HG02798 (cell line): Measurements from ENCODE around the gene RASGRF2.

Source experiments
- ATAC-seq: cut with Tn5 transposase; IDR thresholded peaks from one replicate; pipeline ENCODE4 v1.9.1; 2021; ENCODE audit warnings: mild to moderate bottlenecking; ENCODE audit not compliant: unreplicated experiment, poor library complexity

The RASGRF2 gene

DNA sequence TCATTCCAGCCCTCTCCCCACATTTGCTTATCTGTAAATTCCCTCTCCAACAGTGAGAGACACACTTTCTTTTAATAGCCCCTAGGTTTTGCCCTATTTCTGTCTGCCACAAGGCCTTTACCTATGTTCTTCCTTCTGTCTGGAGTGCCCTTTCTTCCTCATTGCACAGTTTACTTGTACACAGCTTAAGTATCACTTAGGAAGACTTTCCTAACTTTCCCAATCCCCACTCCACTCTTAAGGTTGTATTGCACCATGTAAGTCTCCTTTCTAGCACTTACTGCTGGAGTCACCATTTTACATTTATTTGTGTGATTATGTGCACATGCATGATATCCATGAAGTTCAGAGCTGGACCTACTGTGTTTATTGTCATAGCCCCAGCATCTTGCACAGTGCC lies 262.1 kb downstream of the RASGRF2 start:
- no peak for ATAC-seq

DNA sequence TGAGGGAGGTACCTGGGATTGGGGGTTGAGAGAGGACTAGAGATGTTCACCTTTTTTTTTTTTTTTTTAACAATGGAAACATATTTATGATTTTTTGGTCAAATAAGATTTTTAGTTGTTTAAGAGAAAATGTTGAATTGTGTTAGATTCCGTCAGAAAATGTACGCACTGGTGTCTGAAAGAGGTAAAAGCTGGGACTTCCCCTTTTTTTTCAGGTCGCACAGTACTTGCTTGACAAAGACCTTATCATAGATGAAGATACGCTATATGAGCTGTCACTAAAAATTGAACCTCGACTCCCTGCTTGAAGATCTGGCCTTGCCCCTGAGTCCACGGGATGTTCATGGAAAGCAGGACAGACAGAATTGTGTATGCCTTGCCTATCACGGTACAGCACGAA lies 265.3 kb downstream of the RASGRF2 start:
- no peak for ATAC-seq

DNA sequence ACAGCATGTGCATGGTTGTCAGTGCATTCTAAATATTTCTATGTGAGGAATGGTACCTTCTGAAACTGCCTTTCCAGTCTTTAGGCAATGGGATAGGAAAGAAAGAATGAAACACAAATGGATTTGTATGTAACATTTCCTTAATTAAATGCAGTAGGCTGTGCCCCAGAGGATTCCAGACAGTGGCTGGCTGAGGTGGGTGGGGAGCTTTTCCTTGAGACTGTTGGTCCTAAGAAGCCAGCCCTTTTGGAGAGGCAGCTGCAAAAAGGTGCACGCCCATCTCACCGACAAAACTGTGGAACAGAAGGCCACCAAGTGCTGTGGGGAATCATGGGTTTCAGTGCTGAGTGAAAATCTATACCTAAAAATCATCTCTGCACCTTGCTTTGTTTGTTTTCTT lies 266.1 kb downstream of the RASGRF2 start:
- no peak for ATAC-seq

DNA sequence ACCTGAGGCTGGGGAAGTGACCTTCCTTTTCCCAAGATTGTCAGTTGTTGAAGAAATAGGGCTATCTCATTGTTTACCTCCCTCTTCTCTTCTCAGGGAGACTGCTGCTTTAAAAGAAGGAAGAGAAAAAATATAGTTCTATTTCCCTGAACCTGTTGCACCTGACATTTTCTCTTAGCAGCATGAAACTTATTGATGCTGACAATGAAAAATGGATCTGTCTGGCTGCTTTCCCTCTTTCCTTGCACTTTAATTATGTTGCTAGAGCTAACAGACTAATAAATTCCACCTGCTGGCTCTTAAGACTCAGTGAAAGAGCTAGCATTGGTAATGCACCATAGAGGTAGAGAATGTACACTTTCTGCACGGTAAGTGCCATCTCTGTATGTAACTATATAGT lies 266.8 kb downstream of the RASGRF2 start:
- ATAC-seq, result no peak

DNA sequence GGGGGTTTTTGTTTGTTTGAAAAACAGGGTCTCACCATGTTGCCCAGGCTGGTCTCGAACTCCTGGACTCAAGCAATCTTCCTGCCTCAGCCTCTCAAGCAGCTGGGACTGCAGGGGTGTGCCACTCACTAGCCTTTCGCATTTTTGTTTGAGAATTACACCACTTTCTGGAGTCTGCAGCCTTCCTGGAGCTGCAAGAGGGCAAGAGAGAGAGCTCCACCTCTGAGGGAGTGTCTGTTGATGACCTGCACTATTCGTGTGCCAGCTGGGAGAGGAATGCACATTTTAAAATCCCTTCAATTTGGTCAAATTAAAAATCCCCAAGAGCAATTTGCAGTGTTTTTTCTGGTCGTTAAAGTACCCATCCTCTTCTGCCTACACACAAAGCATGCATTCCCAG lies 267.9 kb downstream of the RASGRF2 start:
- ATAC-seq, result no peak

DNA sequence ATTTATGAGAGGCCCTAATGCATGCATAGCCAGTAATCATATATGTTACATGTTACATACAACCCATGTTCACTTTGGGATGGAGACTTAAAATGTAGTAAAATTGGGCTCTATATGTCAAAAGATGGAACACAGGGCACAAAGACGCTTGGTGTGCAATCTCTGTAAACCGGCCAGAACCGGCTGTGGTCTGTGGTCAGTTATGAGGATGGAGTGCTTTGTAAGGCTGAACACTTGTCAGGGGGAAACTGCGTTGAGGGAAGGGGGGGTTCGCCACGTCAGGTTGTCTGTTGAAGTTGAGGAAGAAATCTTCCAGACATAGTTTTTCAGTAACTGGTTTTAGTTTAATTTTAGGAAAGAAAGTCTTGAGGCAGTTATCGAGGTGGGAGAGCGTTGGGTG lies 270.3 kb downstream of the RASGRF2 start:
- no peak for ATAC-seq

GRCh38 chr5:81232464-81233079 lies 272.4 kb downstream of the RASGRF2 start:
- ATAC-seq, result no peak

- ATAC-seq, result no peak
Observed at GRCh38 chr5:81233080-81233634, 273.0 kb downstream of the RASGRF2 start, which contains the start of gene CKMT2. Gene CKMT2, plus strand, starts transcription at chr5:81233322. Its CDS starts 17,811 bp downstream, at chr5:81251133.

- ATAC-seq, result no peak
Observed at GRCh38 chr5:81234299-81234698, 274.1 kb downstream of the RASGRF2 start.

DNA sequence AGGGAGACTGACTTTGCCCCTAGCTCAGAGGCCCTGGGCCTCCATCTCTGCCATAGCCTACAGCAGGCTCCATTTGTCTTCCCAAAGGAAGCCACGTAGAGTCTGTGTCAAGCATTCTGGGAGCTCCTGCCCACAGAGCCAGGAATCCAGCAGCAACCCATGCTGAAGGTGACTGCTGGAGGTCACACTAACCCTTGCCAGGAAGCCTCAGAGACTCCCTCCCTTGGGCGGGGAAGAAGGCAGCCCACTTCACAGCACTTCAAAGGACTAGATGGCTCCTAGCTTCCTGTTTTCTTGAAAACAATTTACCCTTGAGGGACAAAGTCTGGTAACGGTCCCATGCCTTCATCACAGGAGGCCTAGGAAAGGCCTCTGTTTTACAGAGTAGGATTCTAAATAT lies 274.6 kb downstream of the RASGRF2 start:
- ATAC-seq, result no peak

DNA sequence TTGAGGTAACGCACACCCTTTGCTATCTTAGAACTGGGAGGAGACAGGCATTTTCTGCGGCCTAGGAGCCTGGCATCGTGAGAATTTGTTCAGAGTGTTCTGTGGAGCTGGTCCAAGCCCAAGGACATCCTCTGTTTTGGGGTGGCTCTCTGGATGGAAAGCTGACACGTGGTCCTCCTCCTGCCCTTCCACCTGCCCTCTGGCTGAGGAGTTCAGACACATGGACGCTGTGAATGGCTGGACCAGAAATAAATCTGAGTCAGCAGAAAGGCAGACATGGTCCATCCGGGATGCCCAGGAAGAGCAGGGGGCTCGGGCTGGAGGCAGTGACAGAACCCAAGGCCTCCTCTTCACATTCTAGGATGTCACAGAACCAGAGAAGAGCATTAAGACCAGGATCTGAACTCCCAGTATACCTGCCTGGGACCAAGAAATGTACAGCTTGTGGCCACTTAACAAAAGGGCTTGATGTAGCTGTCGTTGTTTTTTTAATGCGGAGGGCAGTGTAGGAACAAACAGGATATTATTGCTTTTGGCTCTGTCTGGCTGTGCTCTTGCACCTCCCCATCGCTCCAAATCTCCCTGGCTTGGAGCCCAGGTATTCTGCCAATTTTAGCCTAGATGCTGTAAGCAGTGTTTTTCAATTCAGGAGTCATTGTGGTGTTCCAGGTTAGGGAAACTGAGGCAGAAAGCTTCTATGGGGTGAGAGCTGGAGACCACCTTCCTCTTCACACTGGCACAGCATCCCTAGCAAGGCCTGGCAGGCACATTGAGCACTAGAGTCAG lies 275.3 kb downstream of the RASGRF2 start:
- no peak for ATAC-seq

DNA sequence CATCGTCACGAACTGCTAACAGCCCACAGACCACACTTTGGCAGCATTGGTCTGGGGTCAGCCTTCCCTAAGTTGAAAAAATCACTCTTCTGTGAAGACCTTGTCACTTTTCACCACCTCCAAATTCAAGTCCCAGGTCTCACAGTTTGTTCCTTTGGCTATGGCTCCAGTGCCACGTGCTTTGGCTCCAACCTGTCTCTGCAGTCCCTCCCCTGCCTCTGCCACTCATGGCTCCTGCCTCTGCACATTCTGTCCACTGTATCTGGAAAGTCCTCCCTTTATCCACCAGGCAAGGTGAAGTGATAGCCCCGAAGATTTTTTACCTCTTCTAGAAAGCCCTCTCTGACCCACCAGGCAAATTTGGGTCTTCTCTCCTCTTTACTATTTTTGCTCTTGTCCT lies 278.3 kb downstream of the RASGRF2 start:
- no peak for ATAC-seq

DNA sequence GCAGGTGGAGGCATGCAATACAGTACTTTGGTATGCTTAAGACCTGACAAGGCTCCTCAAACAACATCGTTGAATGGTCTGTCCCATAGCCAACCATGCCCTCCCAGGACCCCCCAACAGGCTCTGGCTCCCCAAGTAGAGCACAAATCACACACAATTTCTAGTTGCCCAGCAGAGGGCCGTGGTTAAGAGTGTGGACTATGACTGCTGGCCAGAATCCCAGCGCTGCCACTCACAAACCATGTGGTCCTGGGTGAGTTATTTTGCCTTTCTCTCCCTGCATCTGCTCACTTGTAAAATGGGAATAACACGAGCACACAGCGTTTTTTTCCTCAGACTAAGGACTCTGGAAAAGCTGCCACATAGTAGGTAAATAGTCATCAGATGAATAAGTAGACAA lies 279.4 kb downstream of the RASGRF2 start:
- no peak for ATAC-seq

- ATAC-seq, result no peak
Observed at GRCh38 chr5:81241001-81241400, 280.8 kb downstream of the RASGRF2 start.

- ATAC-seq, result no peak
Observed at GRCh38 chr5:81241961-81242648, 281.9 kb downstream of the RASGRF2 start.

DNA sequence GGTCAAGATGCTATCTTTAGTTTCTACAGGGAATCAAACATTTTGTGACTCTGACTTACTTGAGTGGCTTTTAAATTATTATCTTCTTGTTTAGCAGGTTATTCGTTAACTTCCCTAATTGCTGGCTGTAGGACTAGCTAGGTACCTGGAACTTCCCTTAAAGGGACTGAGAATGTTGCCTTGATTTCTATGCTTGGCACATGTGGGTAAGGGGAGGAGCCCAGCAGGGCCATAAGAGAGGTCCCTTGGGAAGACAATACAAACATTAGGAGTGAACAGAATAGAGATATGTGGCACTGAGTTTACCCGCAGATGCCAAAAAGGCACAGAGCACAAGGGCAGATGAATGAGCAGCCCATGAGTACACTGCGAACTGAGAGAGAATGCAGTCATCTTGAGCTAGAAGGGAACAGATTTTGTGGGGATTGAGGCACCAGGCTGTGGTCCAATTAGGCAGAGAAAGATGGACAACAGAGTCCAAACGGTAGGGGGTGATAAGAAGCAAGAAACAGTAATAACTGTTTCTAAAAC lies 282.8 kb downstream of the RASGRF2 start:
- no peak for ATAC-seq

DNA sequence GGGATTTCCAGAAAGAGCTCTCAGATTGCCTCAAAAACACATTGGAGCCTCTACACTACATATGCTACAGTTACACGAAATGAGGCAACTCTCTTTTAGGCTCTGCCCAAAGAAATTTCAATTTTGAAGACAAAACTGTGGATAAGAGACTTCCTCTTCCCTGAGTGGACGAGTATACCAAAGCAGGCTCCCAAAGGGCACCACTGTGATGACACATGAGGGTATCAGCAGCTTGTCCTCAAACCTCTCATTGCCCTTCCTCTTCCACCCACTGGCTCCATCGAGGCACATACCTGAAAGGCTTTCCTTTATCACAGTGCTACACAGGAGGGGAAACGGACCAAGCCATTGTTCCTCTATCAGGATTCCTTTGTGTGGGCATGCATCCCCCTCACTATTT lies 284.3 kb downstream of the RASGRF2 start:
- ATAC-seq, result no peak

DNA sequence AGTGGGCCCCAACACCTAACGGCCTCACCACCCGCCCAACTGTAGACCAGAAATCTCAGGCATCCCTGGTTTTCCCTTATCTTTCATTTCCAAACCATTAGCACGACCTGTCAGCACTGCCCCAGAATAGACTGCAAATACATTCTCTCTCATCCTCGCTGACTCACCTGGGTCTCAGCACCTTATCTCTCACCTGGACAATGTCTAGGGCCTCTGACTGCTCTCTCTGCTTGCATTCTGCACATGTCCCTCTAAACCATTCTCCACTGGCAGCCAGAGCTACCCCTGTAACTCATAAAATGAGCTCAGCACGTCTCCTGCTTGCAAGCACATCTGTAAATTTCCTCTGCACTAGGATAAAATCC lies 285.7 kb downstream of the RASGRF2 start:
- no peak for ATAC-seq

DNA sequence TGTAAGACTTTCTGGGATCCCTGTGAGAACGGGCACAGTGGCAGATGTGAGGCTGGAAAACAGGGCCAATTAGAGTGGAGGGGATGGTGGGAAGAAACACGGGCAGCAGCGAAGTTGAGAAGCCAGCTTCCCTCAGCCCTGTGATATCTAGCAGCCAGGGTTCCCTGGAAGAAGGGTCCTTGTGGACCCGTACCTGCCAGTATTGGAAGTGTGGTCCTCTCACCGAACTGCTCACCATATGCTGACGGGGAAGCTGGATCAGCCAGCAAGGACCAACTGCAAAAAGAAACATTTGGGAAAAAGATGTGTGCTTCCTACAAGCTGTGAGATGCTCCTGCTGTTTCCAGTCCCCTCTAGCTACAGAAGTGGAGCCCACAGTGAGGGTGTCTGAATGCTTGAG lies 286.5 kb downstream of the RASGRF2 start:
- no peak for ATAC-seq

- no peak for ATAC-seq
Observed at GRCh38 chr5:81247441-81247972, 287.3 kb downstream of the RASGRF2 start.

GRCh38 chr5:81249240-81249639 lies 289.1 kb downstream of the RASGRF2 start:
- no peak for ATAC-seq
